ENCODE data around the gene ZNF273.

Gene ZNF273

DNA sequence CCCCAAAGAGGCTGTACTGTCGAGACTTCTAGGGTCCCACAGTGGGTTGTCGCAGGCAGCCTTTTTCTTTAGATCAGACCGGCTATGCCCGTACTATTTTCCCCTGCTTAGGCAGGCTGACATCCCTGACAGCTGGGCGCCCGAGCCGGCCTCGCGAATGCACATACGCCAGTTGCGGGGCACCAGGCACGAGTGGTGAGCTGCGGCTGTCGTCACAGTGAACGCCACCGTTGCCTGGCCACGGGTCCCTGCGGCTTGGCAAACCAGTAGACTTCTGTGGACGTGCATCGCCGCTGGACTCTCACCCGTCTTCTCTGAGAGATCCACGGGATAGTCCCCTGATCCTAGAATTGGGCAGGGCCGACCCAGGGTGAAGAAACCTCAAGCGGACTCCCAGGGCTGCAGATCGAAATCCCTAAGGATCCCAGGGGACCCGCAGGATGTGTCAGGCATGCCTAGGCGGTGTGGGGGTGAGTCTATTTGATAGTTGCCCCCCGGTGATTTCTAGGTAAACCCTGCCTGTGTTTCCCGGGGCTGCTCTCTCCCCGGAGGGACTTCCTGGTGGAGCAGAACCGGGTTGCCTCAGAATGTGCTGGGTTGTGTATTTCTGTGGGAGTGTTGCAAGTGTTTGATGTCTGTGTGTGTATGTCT is 33.0 kb upstream of the ZNF273 start (continued):
- TF ChIP-seq, protein P1, sequence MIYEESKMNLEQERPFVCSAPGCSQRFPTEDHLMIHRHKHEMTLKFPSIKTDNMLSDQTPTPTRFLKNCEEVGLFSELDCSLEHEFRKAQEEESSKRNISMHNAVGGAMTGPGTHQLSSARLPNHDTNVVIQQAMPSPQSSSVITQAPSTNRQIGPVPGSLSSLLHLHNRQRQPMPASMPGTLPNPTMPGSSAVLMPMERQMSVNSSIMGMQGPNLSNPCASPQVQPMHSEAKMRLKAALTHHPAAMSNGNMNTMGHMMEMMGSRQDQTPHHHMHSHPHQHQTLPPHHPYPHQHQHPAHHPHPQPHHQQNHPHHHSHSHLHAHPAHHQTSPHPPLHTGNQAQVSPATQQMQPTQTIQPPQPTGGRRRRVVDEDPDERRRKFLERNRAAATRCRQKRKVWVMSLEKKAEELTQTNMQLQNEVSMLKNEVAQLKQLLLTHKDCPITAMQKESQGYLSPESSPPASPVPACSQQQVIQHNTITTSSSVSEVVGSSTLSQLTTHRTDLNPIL (CRISPR knock-in tag; IDR thresholded peaks at IDR 0.05; ENCODE audit: low read depth), result no peak
- TF ChIP-seq OSR1 (CRISPR knock-in tag; IDR thresholded peaks at IDR 0.05), result no peak
- TF ChIP-seq, protein P2, sequence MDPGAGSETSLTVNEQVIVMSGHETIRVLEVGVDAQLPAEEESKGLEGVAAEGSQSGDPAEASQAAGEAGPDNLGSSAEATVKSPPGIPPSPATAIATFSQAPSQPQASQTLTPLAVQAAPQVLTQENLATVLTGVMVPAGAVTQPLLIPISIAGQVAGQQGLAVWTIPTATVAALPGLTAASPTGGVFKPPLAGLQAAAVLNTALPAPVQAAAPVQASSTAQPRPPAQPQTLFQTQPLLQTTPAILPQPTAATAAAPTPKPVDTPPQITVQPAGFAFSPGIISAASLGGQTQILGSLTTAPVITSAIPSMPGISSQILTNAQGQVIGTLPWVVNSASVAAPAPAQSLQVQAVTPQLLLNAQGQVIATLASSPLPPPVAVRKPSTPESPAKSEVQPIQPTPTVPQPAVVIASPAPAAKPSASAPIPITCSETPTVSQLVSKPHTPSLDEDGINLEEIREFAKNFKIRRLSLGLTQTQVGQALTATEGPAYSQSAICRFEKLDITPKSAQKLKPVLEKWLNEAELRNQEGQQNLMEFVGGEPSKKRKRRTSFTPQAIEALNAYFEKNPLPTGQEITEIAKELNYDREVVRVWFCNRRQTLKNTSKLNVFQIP (CRISPR knock-in tag; IDR thresholded peaks at IDR 0.05; ENCODE audit: borderline replicate concordance, low read depth), result no peak
- TF ChIP-seq TOX (CRISPR knock-in tag; IDR thresholded peaks at IDR 0.05; ENCODE audit: borderline replicate concordance), result no peak
- TF ChIP-seq, protein P3, sequence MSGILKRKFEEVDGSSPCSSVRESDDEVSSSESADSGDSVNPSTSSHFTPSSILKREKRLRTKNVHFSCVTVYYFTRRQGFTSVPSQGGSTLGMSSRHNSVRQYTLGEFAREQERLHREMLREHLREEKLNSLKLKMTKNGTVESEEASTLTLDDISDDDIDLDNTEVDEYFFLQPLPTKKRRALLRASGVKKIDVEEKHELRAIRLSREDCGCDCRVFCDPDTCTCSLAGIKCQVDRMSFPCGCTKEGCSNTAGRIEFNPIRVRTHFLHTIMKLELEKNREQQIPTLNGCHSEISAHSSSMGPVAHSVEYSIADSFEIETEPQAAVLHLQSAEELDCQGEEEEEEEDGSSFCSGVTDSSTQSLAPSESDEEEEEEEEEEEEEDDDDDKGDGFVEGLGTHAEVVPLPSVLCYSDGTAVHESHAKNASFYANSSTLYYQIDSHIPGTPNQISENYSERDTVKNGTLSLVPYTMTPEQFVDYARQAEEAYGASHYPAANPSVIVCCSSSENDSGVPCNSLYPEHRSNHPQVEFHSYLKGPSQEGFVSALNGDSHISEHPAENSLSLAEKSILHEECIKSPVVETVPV (CRISPR knock-in tag; IDR thresholded peaks at IDR 0.05), result no peak
- TF ChIP-seq GLIS3 (CRISPR knock-in tag; IDR thresholded peaks at IDR 0.05), result no peak
- no peak for TF ChIP-seq CSDC2 (CRISPR knock-in tag; IDR thresholded peaks at IDR 0.05)
- TF ChIP-seq ZFP3 (CRISPR knock-in tag; IDR thresholded peaks at IDR 0.05), result no peak

DNA sequence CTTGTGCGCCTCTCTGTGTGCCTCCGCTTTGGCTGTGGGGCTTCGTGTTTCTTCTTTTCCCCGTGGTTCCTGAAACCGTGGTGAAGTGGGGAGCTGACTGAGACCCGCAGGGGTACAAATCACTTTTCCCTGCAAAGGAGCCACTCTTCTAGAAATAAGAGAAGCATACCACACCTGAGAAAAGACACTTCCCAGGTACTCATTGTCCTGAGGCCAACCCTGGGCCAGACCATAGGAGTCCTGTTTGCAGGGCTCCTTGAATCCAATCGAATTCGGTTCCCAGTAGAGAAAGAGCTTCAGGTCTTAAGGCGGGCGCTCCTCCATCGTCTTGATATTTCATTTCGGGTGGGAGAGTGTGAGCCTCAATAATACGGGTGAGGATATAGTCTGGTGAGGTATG is 32.4 kb upstream of the ZNF273 start:
- no peak for ATAC-seq
- TF ChIP-seq ARNTL (CRISPR knock-in tag; IDR thresholded peaks at IDR 0.05; ENCODE audit: borderline replicate concordance, low read depth) (no peak), GLIS3 (CRISPR knock-in tag; IDR thresholded peaks at IDR 0.05) (no peak), BACH2 (CRISPR knock-in tag; IDR thresholded peaks at IDR 0.05; ENCODE audit: borderline replicate concordance) (no peak), ZC3H10 (CRISPR knock-in tag; IDR thresholded peaks at IDR 0.05) (no peak), ESRRG (CRISPR knock-in tag; IDR thresholded peaks at IDR 0.05) (no peak), ZFP30 (CRISPR knock-in tag; IDR thresholded peaks at IDR 0.05) (no peak), ISL1 (CRISPR knock-in tag; IDR thresholded peaks at IDR 0.05) (no peak), SNAI2 (CRISPR knock-in tag; IDR thresholded peaks at IDR 0.05) (no peak), TOX (CRISPR knock-in tag; IDR thresholded peaks at IDR 0.05; ENCODE audit: borderline replicate concordance) (no peak)
- TF ChIP-seq, protein P1 (CRISPR knock-in tag; IDR thresholded peaks at IDR 0.05; ENCODE audit: low read depth), result no peak
- TF ChIP-seq, protein P2 (CRISPR knock-in tag; IDR thresholded peaks at IDR 0.05; ENCODE audit: borderline replicate concordance, low read depth), result no peak
- TF ChIP-seq, protein P4, sequence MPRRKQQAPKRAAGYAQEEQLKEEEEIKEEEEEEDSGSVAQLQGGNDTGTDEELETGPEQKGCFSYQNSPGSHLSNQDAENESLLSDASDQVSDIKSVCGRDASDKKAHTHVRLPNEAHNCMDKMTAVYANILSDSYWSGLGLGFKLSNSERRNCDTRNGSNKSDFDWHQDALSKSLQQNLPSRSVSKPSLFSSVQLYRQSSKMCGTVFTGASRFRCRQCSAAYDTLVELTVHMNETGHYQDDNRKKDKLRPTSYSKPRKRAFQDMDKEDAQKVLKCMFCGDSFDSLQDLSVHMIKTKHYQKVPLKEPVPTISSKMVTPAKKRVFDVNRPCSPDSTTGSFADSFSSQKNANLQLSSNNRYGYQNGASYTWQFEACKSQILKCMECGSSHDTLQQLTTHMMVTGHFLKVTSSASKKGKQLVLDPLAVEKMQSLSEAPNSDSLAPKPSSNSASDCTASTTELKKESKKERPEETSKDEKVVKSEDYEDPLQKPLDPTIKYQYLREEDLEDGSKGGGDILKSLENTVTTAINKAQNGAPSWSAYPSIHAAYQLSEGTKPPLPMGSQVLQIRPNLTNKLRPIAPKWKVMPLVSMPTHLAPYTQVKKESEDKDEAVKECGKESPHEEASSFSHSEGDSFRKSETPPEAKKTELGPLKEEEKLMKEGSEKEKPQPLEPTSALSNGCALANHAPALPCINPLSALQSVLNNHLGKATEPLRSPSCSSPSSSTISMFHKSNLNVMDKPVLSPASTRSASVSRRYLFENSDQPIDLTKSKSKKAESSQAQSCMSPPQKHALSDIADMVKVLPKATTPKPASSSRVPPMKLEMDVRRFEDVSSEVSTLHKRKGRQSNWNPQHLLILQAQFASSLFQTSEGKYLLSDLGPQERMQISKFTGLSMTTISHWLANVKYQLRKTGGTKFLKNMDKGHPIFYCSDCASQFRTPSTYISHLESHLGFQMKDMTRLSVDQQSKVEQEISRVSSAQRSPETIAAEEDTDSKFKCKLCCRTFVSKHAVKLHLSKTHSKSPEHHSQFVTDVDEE (CRISPR knock-in tag; IDR thresholded peaks at IDR 0.05), result no peak
- TF ChIP-seq, protein P5, sequence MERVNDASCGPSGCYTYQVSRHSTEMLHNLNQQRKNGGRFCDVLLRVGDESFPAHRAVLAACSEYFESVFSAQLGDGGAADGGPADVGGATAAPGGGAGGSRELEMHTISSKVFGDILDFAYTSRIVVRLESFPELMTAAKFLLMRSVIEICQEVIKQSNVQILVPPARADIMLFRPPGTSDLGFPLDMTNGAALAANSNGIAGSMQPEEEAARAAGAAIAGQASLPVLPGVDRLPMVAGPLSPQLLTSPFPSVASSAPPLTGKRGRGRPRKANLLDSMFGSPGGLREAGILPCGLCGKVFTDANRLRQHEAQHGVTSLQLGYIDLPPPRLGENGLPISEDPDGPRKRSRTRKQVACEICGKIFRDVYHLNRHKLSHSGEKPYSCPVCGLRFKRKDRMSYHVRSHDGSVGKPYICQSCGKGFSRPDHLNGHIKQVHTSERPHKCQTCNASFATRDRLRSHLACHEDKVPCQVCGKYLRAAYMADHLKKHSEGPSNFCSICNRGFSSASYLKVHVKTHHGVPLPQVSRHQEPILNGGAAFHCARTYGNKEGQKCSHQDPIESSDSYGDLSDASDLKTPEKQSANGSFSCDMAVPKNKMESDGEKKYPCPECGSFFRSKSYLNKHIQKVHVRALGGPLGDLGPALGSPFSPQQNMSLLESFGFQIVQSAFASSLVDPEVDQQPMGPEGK (CRISPR knock-in tag; IDR thresholded peaks at IDR 0.05; ENCODE audit: borderline replicate concordance), result no peak

Data from SK-N-SH treated with all-trans-retinoic acid at 6 μM for 48 hours (cell line).